ENCODE data around the gene CCDC184.

CCDC184 gene

GRCh38 chr12:48145981-48146380 is 37.5 kb upstream of the CCDC184 start:
- TF ChIP-seq YY1 (IDR thresholded peaks at IDR 0.05; ENCODE audit: low read depth) (no peak), EGR1 (IDR thresholded peaks at IDR 0.05) (no peak), TEAD4 (IDR thresholded peaks at IDR 0.05) (no peak), NFIC (IDR thresholded peaks at IDR 0.05) (no peak), RAD21 (IDR thresholded peaks at IDR 0.05; ENCODE audit: low read depth) (no peak), CEBPB (IDR thresholded peaks at IDR 0.05) (no peak), MAX (IDR thresholded peaks at IDR 0.05) (no peak), ZBTB7A (IDR thresholded peaks at IDR 0.05; ENCODE audit: low read depth) (no peak), TCF12 (IDR thresholded peaks at IDR 0.05; ENCODE audit: low read depth) (no peak), EP300 (IDR thresholded peaks at IDR 0.05; ENCODE audit: borderline replicate concordance) (no peak), CREB1 (IDR thresholded peaks at IDR 0.05; ENCODE audit: low read depth) (no peak), USF1 (IDR thresholded peaks at IDR 0.05) (no peak), FOXM1 (IDR thresholded peaks at IDR 0.05; ENCODE audit: borderline replicate concordance, low read depth) (no peak), REST (IDR thresholded peaks at IDR 0.05; ENCODE audit: low read depth) (no peak), TAF1 (IDR thresholded peaks at IDR 0.05; ENCODE audit: low read depth) (no peak)

GRCh38 chr12:48151103-48151771 is 32.2 kb upstream of the CCDC184 start:
- no peak for TF ChIP-seq TAF1 (IDR thresholded peaks at IDR 0.05; ENCODE audit: low read depth)
- TF ChIP-seq REST (IDR thresholded peaks at IDR 0.05; ENCODE audit: low read depth) = no peak
- TF ChIP-seq TCF12 (IDR thresholded peaks at IDR 0.05; ENCODE audit: low read depth) = no peak
- no peak for TF ChIP-seq YY1 (IDR thresholded peaks at IDR 0.05; ENCODE audit: low read depth)
- TF ChIP-seq NFIC (IDR thresholded peaks at IDR 0.05) = no peak
- no peak for TF ChIP-seq ZBTB7A (IDR thresholded peaks at IDR 0.05; ENCODE audit: low read depth)
- TF ChIP-seq RAD21 (IDR thresholded peaks at IDR 0.05; ENCODE audit: low read depth) = no peak
- no peak for TF ChIP-seq MAX (IDR thresholded peaks at IDR 0.05)
- no peak for TF ChIP-seq EP300 (IDR thresholded peaks at IDR 0.05; ENCODE audit: borderline replicate concordance)
- no peak for TF ChIP-seq CEBPB (IDR thresholded peaks at IDR 0.05)
- TF ChIP-seq USF1 (IDR thresholded peaks at IDR 0.05) = no peak
- no peak for TF ChIP-seq EGR1 (IDR thresholded peaks at IDR 0.05)
- TF ChIP-seq FOXM1 (IDR thresholded peaks at IDR 0.05; ENCODE audit: borderline replicate concordance, low read depth) = no peak

- TF ChIP-seq TCF12 (IDR thresholded peaks at IDR 0.05; ENCODE audit: low read depth) = no peak
- no peak for TF ChIP-seq ZBTB7A (IDR thresholded peaks at IDR 0.05; ENCODE audit: low read depth)
- no peak for TF ChIP-seq CEBPB (IDR thresholded peaks at IDR 0.05)
- no peak for TF ChIP-seq TAF1 (IDR thresholded peaks at IDR 0.05; ENCODE audit: low read depth)
- no peak for TF ChIP-seq YY1 (IDR thresholded peaks at IDR 0.05; ENCODE audit: low read depth)
- TF ChIP-seq NFIC (IDR thresholded peaks at IDR 0.05) = no peak
- no peak for TF ChIP-seq EP300 (IDR thresholded peaks at IDR 0.05; ENCODE audit: borderline replicate concordance)
- TF ChIP-seq TEAD4 (IDR thresholded peaks at IDR 0.05) = no peak
- no peak for TF ChIP-seq USF1 (IDR thresholded peaks at IDR 0.05)
- TF ChIP-seq FOXM1 (IDR thresholded peaks at IDR 0.05; ENCODE audit: borderline replicate concordance, low read depth) = no peak
- no peak for TF ChIP-seq REST (IDR thresholded peaks at IDR 0.05; ENCODE audit: low read depth)
- TF ChIP-seq MAX (IDR thresholded peaks at IDR 0.05) = no peak
- no peak for TF ChIP-seq RAD21 (IDR thresholded peaks at IDR 0.05; ENCODE audit: low read depth)
- no peak for TF ChIP-seq EGR1 (IDR thresholded peaks at IDR 0.05)
- TF ChIP-seq CREB1 (IDR thresholded peaks at IDR 0.05; ENCODE audit: low read depth) = no peak
Measured at GRCh38 chr12:48156652-48157017, 26.8 kb upstream of the CCDC184 start.

All from Ishikawa (cell line).